Panc1 (cell line): Measurements from ENCODE around the gene TDRD7. TPM values are rescaled to one million over a fixed set of nuclear protein-coding genes. Genes with fewer than 3 reads are reported as not detected.

Source experiments
- ATAC-seq: fragments of 200-7000 bp; cut with Tn5 transposase; 2 replicates; pipeline ENCODE4 v1.9.1; 2020; ENCODE audit warnings: mild to moderate bottlenecking, moderate library complexity
- BruUV-seq: library from RNA; stranded (reverse); fragments of 400-500 nt; replicated peaks from 2 replicates; lab custom pipeline; 2021; lab: Mats Ljungman, UMichigan
- CTCF ChIA-PET: fragments of 300-600 bp; sonication (Branson Sonifier 250); formaldehyde crosslinking; loops from one replicate; lab custom pipeline; 2022; ENCODE audit warnings: antibody characterized with exemption; lab: Charles Lee
- POLR2A ChIA-PET: fragments of 300-600 bp; sonication (Branson Sonifier 250); formaldehyde crosslinking; loops from one replicate; lab custom pipeline; 2022; ENCODE audit warnings: antibody characterized with exemption; lab: Charles Lee
- DNase-seq: peaks from one replicate; pipeline ENCODE4 v3.0.0-alpha.2; 2010; ENCODE audit warnings: low read depth, low spot score
- H3K27ac ChIP-seq: 2 replicates; pipeline ENCODE4 v1.5.1; 2011; ENCODE audit warnings: mild to moderate bottlenecking, low read length, inconsistent platforms
- H3K27me3 ChIP-seq: fragments of 200-500 bp; sonication (Bioruptor generic); 2 replicates; pipeline ENCODE4 v1.6.0; 2014; ENCODE audit warnings: low read length, inconsistent platforms; ENCODE audit not compliant: control insufficient read depth, insufficient read depth
- H3K36me3 ChIP-seq: fragments of 200-500 bp; sonication (Bioruptor generic); 2 replicates; pipeline ENCODE4 v1.5.1; 2014; ENCODE audit warnings: inconsistent platforms, mild to moderate bottlenecking, low read length, moderate library complexity; ENCODE audit not compliant: control insufficient read depth, insufficient read depth
- H3K4me1 ChIP-seq: 2 replicates; pipeline ENCODE4 v1.5.1; 2011; ENCODE audit warnings: inconsistent platforms, mild to moderate bottlenecking, low read length, moderate library complexity; ENCODE audit not compliant: control insufficient read depth, insufficient read depth
- H3K4me3 ChIP-seq, 2 experiments: 2 replicates each; pipeline ENCODE4 v1.5.1; 2011 to 2012; ENCODE audit warnings: low read depth in 2 of 2, low read length in 2 of 2, mild to moderate bottlenecking in 2 of 2, inconsistent platforms in 1 of 2, moderate library complexity in 1 of 2
- H3K9me3 ChIP-seq: fragments of 200-500 bp; sonication (Bioruptor generic); 2 replicates; pipeline ENCODE4 v1.5.1; 2014; ENCODE audit warnings: low read depth, mild to moderate bottlenecking, inconsistent platforms, low read length, moderate library complexity; ENCODE audit not compliant: control insufficient read depth, insufficient read depth
- POLR2AphosphoS5 ChIP-seq: IDR thresholded peaks from 2 replicates; pipeline ENCODE4 v1.6.1; 2012; ENCODE audit warnings: mild to moderate bottlenecking, low read depth, low read length, moderate library complexity
- SIN3A ChIP-seq: IDR thresholded peaks from 2 replicates; pipeline ENCODE4 v1.6.1; 2012; ENCODE audit warnings: low read depth, mild to moderate bottlenecking, low read length, moderate library complexity, borderline replicate concordance; ENCODE audit not compliant: insufficient read depth
- TCF7L2 ChIP-seq: IDR thresholded peaks from 2 replicates; pipeline ENCODE4 v1.6.1; 2011; ENCODE audit warnings: mild to moderate bottlenecking, low read depth, low read length, inconsistent platforms
- in situ Hi-C: cut with HindIII; loops from 2 replicates; pipeline ENCODE4 v1.10.0; 2016; ENCODE audit warnings: low sequenced_read_pairs, low pct_unique_long_range_greater_than_20kb
- intact Hi-C: fragments of 100-400 bp; cut with micrococcal nuclease; formaldehyde crosslinking; loops from one replicate; pipeline ENCODE4 v1.10.0; 2022; ENCODE audit not compliant: unreplicated experiment
- total RNA-seq: library from RNA; stranded (reverse); gene quantifications from one replicate; pipeline ENCODE4 v1.2.1, GENCODE V29; 2021; ENCODE audit not compliant: unreplicated experiment
- TF ChIP-seq, protein P1 (sequence below): fragments of 450-650 bp; IDR thresholded peaks from 2 replicates; pipeline ENCODE4 v1.5.1; 2017; ENCODE audit warnings: mild to moderate bottlenecking
- TF ChIP-seq, protein P2 (sequence below), 2 experiments: IDR thresholded peaks; 2 replicates each; pipeline ENCODE4 v1.6.1; 2011 to 2012; ENCODE audit warnings: low read depth in 2 of 2, control low read depth in 1 of 2, low read length in 1 of 2, mild to moderate bottlenecking in 1 of 2, moderate library complexity in 1 of 2; ENCODE audit not compliant: insufficient read depth in 1 of 2

The TDRD7 gene
- total RNA-seq, 1 experiment from 2014 or later = 10.6 TPM

GRCh38 chr9:97408562-97408961 is 3.3 kb upstream of the TDRD7 start:
- in situ Hi-C loops = no loop called here
- Histone ChIP-seq H3K9me3 (peaks cover 5% of the 10 kb centered on the region; the same call in 1 of the 2 replicates), H3K27ac (no peak overlapping the region), H3K4me3 (no peak overlapping the region), H3K36me3 (no peaks in the 10 kb centered on the region), H3K4me1 (peaks cover 3% of the 10 kb centered on the region; the same call in 1 of the 2 replicates), H3K27me3 (peaks cover 2% of the 10 kb centered on the region; the same call in 1 of the 2 replicates)
- DNase-seq (no peak), ATAC-seq (no peak)
- CTCF ChIA-PET = no interaction called here
- POLR2A ChIA-PET = no interaction called here
- intact Hi-C loops = no loop called here
- no TSS peak for BruUV-seq
- TF ChIP-seq, protein P1, sequence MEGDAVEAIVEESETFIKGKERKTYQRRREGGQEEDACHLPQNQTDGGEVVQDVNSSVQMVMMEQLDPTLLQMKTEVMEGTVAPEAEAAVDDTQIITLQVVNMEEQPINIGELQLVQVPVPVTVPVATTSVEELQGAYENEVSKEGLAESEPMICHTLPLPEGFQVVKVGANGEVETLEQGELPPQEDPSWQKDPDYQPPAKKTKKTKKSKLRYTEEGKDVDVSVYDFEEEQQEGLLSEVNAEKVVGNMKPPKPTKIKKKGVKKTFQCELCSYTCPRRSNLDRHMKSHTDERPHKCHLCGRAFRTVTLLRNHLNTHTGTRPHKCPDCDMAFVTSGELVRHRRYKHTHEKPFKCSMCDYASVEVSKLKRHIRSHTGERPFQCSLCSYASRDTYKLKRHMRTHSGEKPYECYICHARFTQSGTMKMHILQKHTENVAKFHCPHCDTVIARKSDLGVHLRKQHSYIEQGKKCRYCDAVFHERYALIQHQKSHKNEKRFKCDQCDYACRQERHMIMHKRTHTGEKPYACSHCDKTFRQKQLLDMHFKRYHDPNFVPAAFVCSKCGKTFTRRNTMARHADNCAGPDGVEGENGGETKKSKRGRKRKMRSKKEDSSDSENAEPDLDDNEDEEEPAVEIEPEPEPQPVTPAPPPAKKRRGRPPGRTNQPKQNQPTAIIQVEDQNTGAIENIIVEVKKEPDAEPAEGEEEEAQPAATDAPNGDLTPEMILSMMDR = no peak
- TF ChIP-seq POLR2AphosphoS5 = no peak

DNA sequence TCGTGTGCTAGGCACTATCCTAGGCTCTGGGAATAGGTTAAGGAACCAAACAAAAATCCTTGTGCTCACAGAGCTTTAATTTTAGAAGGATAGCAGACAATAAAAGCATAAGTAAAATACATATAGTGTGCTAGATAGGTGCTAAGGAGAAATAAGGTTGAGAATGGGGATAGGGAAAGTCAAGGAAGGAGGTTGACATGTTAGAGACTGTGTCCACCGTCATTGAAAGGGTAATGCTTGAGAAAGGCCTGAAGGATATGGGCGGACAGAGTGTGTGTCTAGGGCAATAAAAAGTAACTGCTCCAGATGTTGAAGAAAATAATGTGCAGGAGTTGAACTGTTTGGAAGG is 482 bp upstream of the TDRD7 start:
- H3K27ac ChIP-seq = peak overlapping the region; percentile 59
- in situ Hi-C loops (no loop called here), intact Hi-C loops (no loop called here)
- peak overlapping the region; percentile 72 to 74 for H3K4me3 ChIP-seq
- ChIA-PET CTCF (no interaction called here), POLR2A (no interaction called here)
- TF ChIP-seq TCF7L2 (no peak), POLR2AphosphoS5 (no peak), SIN3A (no peak)
- TF ChIP-seq, protein P2, sequence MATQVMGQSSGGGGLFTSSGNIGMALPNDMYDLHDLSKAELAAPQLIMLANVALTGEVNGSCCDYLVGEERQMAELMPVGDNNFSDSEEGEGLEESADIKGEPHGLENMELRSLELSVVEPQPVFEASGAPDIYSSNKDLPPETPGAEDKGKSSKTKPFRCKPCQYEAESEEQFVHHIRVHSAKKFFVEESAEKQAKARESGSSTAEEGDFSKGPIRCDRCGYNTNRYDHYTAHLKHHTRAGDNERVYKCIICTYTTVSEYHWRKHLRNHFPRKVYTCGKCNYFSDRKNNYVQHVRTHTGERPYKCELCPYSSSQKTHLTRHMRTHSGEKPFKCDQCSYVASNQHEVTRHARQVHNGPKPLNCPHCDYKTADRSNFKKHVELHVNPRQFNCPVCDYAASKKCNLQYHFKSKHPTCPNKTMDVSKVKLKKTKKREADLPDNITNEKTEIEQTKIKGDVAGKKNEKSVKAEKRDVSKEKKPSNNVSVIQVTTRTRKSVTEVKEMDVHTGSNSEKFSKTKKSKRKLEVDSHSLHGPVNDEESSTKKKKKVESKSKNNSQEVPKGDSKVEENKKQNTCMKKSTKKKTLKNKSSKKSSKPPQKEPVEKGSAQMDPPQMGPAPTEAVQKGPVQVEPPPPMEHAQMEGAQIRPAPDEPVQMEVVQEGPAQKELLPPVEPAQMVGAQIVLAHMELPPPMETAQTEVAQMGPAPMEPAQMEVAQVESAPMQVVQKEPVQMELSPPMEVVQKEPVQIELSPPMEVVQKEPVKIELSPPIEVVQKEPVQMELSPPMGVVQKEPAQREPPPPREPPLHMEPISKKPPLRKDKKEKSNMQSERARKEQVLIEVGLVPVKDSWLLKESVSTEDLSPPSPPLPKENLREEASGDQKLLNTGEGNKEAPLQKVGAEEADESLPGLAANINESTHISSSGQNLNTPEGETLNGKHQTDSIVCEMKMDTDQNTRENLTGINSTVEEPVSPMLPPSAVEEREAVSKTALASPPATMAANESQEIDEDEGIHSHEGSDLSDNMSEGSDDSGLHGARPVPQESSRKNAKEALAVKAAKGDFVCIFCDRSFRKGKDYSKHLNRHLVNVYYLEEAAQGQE (IDR thresholded peaks at IDR 0.05; ENCODE audit: insufficient read depth in 1 of 2, low read depth in 2 of 2, low read length in 1 of 2) = no peak
- TF ChIP-seq, protein P1 = no peak
- ATAC-seq (no peak), DNase-seq (no peak)
- no TSS peak for BruUV-seq
- peaks cover 3% of the 10 kb centered on the region; the same call in 1 of the 2 replicates for H3K4me1 ChIP-seq
- no peaks in the 10 kb centered on the region for H3K36me3 ChIP-seq
- no peaks in the 10 kb centered on the region for H3K9me3 ChIP-seq
- H3K27me3 ChIP-seq = peaks cover 2% of the 10 kb centered on the region; the same call in 1 of the 2 replicates
